GM18861 (cell line): ENCODE measurements around the gene CIRBP.

ENCODE experiments used
- ATAC-seq: cut with Tn5 transposase; IDR thresholded peaks from one replicate; pipeline ENCODE4 v1.9.1; 2021; ENCODE audit not compliant: unreplicated experiment

Gene CIRBP

DNA sequence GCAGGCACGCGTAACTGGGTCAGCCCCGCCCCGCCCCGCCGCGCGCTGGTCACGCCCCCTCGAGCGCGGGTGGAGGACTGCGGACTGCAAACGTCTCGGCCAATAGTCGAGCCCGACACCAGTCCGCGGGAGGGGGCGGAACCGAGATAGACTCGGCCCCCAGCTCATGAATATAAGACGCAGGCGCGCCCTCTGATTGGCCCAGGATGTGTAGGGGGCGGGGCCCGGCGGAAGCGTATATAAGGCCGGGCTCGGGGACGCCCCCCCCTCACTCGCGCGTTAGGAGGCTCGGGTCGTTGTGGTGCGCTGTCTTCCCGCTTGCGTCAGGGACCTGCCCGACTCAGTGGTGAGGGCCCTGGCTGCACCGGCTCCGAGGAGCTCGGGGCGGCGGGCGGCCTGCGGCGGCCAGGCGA is at the start of gene CIRBP:
TSS of gene CIRBP (plus strand) at position 268 of the 413 bp plus-strand sequence. CDS start 1,602 bp downstream, outside the sequence.
- ATAC-seq = peak; percentile 26

DNA sequence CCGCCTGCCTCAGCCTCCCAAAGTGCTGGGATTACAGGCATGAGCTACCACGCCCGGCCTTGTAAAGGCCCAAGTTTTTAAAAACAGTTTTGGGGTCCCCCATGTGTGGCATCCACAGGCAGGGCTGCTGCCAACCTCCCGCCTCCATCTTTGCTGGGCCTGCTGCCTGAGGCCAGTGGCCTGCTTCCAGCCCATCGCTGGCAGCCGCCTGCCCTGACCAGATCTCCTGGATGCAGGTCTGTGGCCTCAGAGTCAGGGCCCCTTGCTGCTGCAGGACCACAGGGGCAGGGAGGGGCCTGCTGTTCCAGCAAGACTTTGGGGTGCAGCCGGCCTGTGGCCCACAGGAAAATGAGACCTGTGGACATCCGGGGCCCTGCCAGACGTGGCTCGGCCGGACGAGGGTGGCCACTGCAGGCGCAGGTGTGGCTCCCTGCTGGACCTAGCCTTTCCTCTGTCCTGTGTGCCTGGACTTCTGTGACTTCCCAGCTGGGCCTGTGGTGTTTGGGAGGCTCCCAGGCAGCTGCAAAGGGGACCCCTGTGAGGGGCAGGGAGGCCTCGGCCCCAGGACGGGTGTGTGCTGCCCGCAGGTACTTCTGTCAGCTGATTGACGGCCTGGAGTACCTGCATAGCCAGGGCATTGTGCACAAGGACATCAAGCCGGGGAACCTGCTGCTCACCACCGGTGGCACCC is 49.2 kb upstream of the CIRBP start:
- no peak for ATAC-seq

DNA sequence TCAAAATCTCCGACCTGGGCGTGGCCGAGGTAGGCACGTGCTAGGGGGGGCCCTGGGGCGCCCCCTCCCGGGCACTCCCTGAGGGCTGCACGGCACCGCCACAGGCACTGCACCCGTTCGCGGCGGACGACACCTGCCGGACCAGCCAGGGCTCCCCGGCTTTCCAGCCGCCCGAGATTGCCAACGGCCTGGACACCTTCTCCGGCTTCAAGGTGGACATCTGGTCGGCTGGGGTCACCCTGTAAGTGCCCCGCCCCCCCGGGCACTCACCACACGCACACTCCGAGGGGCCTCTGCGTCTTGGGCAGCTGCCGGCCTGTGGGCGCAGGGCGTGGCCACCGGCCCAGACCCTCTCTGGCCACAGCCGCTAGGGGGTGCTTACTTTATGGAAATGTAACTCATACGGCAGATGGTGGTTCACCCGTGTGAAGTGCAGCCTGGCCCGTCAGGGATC is 48.6 kb upstream of the CIRBP start:
- no peak for ATAC-seq

DNA sequence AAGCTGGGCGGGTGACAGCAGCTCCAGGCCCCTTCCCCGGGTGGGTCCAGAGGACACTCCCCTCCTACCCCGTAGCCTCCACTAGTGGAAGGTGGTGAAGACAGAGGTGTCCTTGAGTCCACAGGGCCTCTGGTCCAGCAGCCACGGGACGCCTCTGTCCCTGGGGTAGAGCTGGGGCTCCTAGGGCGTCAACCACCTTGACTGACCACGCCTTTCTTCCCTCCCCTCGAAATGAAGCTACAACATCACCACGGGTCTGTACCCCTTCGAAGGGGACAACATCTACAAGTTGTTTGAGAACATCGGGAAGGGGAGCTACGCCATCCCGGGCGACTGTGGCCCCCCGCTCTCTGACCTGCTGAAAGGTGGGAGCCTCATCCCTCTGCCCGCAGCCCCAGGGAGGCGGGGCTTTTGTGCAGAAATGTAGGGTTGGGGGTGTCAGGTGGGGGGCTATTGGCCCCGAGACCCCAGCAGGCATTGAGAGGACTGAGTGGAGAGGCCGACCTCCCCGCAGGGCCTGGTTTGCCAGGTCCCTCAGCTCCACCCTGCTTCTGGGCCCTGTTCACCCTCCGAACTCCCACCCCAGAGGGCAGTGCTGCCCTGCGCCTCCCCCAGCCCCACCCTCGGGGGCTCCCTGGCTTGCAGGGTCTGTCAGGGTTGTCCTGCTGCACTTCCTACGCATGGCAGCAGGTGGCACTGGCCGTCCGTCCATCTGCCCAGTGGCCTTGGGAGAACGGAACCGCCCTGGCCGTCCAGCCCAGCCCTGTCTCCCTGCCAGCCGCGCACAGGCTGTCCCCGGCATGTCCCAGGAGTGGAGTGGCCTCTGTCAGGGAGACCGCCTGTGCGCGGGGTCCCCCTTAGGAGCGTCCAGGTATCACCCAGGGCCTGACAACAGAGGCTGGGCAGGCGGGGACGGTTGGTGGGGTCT is 47.9 kb upstream of the CIRBP start:
- no peak for ATAC-seq

DNA sequence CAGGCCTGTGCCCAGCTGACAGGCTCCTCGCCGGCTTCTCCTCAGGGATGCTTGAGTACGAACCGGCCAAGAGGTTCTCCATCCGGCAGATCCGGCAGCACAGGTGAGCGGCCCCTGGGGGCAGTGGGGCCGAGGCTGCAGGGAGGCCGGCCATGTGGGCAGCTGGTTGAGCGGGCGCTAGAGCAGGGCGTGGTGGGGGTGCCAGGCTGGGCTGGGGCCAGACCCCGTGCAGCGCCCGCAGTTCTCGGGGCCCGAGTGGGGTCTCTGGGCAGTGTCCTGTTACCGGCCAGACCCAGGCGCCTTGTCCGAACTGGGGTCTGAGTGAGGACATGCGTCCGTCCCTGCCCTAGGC is 47.3 kb upstream of the CIRBP start:
- no peak for ATAC-seq

DNA sequence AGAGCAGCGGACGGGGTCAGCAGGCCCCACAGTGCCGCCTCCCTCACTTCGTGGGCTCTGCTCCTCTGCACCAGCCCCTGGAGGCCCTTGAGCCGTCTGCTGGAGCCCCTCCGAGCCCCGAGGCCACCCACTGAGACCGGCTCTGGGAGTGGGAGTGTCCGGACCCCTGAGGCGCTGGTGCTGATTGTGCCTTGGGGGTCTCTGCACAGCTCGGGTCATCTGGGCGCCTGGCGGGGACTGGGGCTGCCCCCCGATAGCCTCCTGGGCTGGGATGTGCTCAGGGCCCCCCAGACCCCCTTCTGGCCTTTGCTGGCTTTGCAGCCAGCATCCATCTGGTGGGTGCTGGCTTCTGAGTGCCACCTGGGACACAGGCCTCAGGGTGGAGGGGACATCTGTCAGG is 46.7 kb upstream of the CIRBP start:
- ATAC-seq = no peak

DNA sequence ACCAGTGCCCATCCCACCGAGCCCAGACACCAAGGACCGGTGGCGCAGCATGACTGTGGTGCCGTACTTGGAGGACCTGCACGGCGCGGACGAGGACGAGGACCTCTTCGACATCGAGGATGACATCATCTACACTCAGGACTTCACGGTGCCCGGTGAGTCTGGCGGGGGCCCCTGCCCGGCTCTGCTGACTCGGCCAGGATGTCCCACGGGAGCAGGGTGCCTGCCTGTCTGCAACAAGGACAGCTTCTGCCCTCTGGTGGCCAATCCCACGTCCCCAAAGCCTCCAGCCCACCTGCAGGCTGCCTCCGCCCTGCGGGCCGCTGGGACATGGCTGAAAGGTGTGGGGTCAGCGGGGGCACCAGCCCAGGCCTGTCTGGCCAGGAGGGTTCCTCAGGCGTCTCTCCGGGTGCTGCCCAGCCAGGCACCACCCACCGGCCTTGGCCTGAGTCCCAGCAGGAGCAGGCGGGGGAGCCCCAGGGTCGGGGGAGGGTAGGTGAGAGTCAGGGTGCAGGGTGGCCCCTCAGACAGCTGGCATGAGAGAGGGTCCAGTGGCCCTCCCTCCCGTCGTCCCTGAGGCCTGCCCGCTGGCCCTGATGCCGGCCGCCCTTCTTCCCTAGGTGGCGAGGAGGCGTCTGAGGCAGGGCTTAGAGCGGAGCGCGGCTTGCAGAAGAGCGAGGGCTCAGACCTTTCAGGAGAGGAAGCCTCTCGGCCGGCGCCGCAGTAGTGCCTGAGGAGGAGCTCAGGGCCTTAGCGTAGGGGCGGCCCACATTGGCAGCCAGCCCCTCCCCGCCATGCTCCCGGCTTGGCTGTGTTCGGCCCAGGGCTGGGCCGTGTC is 45.9 kb upstream of the CIRBP start:
- ATAC-seq = no peak

DNA sequence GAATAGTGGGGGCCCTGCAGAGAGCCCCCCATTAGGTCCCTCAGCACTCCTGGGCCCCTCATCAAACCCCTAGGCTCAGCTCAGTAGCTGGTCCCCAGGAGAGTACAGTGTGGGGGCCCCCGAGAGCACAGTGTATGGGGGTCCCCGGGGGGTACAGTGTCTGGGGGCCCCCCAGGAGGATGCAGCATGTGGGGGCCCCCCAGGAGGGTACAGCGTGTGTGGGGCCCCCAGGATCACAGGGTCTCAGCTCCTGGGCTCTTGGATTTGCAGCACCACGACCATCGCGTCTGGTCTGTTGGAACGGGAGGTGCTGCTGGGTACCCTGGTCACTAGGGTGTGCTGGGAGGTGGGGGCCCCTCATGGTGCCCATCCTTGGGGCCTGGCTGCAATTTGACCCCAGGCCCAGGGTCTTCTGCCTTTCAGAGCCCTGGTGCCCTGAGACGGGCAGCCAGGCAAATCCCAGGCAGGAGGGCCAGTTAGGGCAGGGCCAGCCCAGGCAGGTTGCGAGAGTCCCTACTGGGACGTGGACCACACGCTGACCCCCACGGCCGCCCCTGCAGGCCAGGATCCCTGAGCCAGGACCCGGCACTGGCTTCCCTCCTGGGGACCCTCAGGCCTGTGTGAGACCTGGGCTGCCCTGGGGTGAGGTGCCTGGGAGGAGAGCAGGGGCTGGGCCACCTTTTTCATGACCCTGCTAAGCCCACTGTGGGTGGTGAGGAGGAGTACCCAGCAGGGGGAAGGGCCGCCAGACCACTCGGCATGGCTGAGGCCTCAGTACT is 44.9 kb upstream of the CIRBP start:
- ATAC-seq = no peak

DNA sequence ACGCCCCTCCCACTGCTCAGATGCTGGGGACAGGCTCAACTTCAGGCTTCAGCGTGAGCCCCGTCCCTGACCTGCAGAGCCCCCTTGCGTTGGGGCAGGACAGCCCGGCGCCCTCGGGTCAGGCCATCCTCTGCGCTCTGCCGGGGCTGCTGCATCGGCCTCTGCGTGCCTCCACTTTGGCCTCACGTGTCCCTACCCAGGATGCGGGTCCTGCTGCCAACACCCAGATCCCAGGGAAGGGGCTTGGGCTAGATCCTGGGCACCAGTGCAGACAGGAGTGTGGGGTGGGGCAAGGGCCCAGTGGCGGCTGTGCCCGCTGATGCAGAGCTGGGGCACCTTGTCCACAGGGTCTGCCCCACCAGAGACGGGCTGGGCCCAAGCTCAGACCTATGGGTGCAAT is 44.3 kb upstream of the CIRBP start:
- no peak for ATAC-seq

DNA sequence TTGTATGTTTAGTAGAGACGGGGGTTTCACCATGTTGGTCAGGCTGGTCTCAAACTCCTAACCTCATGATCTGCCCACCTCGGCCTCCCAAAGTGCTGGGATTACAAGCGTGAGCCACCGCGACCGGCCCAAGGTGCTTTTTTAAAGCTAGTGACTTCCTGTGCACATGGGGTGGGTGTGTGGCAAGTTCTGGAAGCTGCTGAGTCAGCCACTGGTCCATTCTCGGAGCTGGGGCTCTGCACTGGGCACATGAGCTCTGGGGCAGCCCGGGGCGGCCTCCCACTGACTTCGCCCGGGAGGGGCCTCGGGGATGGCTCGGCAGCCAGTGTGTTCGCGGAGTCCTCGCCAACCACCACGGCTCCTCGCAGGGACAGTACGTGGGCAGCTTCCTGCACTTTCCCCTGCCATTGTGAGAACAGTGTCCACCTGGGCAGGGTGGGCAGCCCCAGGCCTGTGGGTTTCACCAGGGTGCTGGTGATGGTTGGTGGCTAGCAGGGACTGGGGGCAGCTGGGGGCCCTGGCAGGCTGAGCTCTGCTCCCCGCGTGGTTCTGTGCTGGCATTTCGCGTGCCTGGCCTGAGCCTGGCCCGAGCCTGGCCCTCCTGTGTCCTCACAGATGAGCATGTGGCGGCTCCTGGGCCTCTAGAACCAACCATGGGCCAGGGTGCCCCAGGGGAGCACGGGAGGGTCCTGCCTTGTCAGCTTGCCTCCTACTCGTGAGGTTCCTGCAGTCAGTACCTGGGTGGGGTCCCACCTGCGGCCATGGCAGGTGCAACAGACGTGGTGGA is 43.5 kb upstream of the CIRBP start:
- ATAC-seq = no peak

DNA sequence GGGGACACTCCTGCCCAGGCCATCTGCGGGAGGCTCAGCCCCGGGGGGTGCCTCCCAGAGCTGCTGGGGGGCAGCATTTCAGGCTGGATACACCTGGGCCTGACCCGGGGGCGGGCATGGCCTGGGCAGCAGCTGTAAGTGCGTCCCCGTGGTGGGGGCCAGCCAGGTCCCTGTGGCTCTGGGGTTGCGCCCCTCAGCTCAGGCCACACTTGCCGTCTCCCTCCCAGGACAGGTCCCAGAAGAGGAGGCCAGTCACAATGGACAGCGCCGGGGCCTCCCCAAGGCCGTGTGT is 43.0 kb upstream of the CIRBP start:
- no peak for ATAC-seq

DNA sequence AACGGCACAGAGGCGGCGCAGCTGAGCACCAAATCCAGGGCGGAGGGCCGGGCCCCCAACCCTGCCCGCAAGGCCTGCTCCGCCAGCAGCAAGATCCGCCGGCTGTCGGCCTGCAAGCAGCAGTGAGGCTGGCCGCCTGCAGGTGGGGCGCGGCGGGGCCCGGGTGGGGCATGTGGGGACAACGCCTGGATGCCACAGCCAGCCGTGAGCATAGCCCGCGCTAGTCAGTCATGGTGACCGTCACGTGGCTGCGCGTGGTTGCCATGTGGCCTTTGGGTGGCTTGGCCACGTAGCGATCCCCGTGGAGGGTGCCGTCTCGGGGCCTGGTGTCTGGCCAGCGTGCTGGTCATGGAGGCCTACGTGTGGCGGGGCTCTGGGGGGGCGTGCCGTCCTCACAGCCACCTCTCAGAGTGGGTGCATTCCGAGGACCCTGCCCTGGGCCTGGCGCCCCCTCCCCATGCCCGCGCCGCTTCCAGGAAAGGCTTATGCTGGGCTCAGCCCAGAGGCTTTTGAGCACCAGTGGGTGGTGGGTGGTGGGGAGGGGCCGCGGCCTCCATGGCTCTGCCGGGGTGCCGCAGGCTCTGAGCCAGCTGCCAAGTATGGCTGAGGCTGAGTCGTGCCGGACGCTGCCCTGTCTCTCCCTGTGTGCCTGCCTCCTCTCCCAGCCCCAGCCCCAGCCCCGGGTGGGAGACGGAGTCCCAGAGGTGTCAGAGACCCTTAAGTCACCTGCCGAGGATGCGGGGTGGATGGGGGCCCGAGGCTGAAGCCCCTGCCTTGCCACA is 42.4 kb upstream of the CIRBP start:
- ATAC-seq = no peak

DNA sequence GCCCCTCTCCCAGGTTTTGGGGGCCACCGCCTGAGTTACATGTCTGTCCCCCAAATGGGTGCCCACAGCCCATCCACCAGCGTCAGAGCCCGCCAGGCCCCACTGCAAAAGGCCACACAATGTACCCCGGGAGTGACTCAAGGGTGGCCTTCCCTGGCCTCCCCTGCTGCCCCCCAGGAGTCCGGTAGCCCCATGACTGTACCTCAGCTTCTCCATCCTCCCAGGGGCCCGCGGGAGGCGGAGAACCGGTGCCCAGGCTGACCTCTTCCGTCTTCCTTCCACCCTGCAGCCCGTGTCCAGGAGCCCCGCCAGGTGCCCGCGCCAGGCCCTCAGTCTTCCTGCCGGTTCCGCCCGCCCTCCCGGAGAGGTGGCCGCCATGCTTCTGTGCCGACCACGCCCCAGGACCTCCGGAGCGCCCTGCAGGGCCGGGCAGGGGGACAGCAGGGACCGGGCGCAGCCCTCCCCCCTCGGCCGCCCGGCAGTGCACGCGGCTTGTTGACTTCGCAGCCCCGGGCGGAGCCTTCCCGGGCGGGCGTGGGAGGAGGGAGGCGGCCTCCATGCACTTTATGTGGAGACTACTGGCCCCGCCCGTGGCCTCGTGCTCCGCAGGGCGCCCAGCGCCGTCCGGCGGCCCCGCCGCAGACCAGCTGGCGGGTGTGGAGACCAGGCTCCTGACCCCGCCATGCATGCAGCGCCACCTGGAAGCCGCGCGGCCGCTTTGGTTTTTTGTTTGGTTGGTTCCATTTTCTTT is 41.7 kb upstream of the CIRBP start:
- no peak for ATAC-seq

DNA sequence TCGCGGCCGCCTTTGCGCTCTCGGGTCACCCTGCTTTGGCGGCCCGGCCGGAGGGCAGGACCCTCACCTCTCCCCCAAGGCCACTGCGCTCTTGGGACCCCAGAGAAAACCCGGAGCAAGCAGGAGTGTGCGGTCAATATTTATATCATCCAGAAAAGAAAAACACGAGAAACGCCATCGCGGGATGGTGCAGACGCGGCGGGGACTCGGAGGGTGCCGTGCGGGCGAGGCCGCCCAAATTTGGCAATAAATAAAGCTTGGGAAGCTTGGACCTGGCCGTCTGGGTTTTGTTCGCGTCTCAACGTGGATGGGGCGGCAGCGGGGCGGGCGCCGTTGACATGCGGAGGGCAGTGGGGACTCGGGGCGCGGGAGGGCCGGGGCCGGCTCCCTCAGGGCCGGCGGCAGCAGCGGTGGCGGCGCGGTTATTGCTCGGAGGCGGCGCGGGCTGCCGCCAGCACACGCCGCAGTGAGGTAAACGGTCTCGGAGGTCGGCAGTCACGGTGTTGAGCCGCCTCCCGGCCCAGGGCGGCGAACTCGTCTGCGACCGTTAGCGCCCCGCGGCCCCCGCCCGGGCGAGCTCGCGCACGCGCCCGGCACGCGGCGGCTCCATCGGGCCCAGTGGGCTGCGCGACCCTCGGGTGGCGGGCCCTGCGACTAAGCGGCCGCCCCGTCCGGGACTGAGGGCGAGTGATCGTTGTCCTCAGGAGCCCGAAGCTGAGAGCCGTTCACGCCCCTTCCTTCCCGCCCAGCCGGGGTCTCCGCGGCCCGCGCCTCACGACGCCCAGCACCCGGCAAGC is 40.8 kb upstream of the CIRBP start:
- no peak for ATAC-seq

DNA sequence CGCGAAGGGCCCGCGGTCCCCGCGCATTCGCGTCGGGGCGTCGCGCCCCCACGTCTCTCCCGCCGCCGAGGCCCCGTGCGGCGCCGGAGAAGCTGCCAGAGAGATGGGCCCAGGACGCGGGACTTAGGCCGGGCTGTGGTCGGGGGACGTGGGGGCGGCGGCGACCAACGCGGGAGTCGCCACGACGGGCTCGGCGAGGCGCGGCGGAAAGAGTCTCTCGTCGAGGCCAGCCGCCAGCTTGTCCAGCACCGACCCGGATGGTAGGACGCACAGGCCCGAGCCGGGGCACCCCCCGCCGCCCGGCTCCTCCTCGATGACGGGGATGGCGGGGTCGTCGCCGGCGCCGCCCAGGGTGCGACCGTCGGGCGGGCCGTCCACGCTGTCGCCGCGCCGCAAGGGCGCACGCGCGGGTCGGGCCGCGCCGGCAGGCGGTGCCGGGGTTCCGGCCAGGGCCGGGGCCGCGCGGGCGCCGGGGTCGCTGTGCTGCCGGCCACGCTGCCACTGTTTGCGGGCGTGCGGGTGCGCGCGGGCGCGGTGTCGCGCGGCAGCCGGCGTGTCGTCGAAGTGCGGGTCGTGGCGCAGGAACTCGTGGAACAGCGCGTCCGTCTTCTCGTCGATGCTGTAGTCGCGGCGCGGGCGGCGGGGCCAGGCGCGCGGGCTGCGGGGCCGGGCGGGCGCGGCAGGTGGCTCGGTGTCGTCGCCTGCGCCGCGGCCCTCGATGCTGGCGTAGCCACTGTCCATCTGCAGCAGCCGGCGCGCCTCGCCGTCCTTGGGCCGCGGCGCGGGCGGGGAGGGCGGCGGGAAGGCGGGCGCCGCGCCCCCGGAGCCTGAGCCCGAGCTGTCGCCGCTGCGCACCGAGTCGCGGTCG is 39.8 kb upstream of the CIRBP start:
- no peak for ATAC-seq

DNA sequence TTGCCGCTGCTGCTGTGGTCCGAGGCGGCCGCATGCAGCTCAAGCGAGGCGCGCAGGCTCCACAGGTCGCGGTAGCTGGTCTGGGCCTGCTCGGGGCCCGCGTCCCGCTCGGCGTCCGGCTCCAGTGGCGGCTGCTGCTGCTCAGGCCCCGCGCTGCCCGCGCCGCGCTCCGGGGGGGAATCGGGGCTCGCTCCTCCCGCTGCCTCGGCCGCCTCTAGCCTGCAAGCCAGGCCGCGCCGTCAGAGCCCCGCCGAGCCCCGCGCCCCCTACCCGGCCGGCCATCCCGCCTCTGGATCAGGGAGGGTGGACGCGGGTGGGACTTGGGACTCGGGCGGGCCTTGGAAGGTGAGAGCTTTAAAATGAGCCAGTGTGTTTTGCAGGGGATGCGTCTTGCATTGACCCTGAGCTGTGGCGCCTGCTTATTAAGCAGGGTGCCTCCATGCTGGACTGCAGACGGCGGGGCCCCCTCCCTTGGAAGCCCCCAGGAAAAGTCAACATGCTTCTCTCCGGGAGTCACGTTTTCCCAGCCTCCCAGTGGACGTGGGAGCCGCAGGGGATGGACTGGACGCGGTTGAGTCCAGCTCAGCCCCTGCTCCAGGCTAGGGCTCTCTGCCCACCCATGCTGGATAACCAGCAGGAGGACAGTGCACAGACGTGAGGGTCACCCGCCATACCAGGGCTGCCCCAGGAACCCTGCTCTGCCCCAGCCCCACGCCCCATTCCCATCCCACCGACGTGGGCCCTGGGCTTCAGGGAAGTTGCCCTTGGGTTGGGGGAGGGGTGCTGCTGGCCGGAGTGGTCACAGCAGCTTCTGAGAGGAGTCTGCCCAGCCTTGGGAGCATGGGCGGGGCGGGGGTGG is 39.0 kb upstream of the CIRBP start:
- no peak for ATAC-seq
